NT2/D1 (cell line): ENCODE measurements around the gene CRYM.

Source experiments
- YY1 ChIP-seq: IDR thresholded peaks from 2 replicates; pipeline ENCODE4 v1.6.1; 2011; ENCODE audit not compliant: insufficient read length, insufficient read depth
- ZNF274 ChIP-seq: IDR thresholded peaks from 2 replicates; pipeline ENCODE4 v1.6.1; 2011; ENCODE audit warnings: mild to moderate bottlenecking, low read depth, low read length

GRCh38 chr16:21263640-21264570 is 14.2 kb downstream of the CRYM start:
- no peak for TF ChIP-seq ZNF274
- TF ChIP-seq YY1 = no peak
